Measurements from ENCODE around the gene CORO1C.

GRCh38 chr12:108681317-108681716 is 50.0 kb downstream of the CORO1C start:
- TF ChIP-seq SMC3 (IDR thresholded peaks at IDR 0.05) (no peak), POLR2AphosphoS2 (conservative IDR thresholded peaks at IDR 0.05; ENCODE audit: low read length) (no peak), KDM5A (IDR thresholded peaks at IDR 0.05) (no peak), CTCF (IDR thresholded peaks at IDR 0.05) (no peak), POLR2A (IDR thresholded peaks at IDR 0.05; ENCODE audit: low read length) (no peak), USF2 (IDR thresholded peaks at IDR 0.05) (no peak), MYC (IDR thresholded peaks at IDR 0.05; ENCODE audit: borderline replicate concordance, low read length) (no peak), BHLHE40 (IDR thresholded peaks at IDR 0.05; ENCODE audit: low read depth, low read length) (no peak), RNF2 (IDR thresholded peaks at IDR 0.05; ENCODE audit: borderline replicate concordance, low read depth) (no peak)
